Lower leg skin (tissue), 3 donors: Measurements from ENCODE around the gene DAND5.

ENCODE experiments used
- POLR2A ChIP-seq, 2 donors: fragments of 450-650 bp; IDR thresholded peaks; one replicate each; pipeline ENCODE4 v1.6.1; 2016 to 2017; ENCODE audit warnings: antibody characterized with exemption in 2 of 2, mild to moderate bottlenecking in 1 of 2, moderate library complexity in 1 of 2
- TF ChIP-seq, protein P1 (sequence below), 3 donors: fragments of 450-650 bp; IDR thresholded peaks; one replicate each; pipeline ENCODE4 v1.5.1; 2016; ENCODE audit warnings: antibody characterized with exemption in 3 of 3, mild to moderate bottlenecking in 3 of 3, moderate library complexity in 2 of 3

DNA sequence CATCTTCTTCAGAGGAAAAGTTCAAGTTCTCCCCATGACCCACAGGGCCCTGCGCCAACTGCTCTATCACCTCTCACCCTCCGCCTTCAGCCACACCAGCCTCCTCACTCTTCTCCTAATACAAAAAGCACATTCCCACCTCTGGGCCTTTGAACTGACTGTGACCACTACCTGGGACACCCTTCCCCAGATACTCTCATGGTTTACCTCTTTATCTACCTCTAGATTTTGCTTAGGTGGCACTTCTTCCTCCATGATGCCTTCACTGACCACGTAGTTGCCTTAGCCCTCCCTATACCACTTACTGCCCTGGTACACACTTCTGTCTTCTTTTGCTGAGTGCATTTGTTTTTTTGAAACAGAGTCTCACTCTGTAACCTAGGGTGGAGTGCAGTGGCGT, 46.4 kb upstream of the DAND5 start:
- TF ChIP-seq, protein P1, sequence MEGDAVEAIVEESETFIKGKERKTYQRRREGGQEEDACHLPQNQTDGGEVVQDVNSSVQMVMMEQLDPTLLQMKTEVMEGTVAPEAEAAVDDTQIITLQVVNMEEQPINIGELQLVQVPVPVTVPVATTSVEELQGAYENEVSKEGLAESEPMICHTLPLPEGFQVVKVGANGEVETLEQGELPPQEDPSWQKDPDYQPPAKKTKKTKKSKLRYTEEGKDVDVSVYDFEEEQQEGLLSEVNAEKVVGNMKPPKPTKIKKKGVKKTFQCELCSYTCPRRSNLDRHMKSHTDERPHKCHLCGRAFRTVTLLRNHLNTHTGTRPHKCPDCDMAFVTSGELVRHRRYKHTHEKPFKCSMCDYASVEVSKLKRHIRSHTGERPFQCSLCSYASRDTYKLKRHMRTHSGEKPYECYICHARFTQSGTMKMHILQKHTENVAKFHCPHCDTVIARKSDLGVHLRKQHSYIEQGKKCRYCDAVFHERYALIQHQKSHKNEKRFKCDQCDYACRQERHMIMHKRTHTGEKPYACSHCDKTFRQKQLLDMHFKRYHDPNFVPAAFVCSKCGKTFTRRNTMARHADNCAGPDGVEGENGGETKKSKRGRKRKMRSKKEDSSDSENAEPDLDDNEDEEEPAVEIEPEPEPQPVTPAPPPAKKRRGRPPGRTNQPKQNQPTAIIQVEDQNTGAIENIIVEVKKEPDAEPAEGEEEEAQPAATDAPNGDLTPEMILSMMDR (IDR thresholded peaks at IDR 0.05): no peak
- no peak for TF ChIP-seq POLR2A (IDR thresholded peaks at IDR 0.05)
